PC-9 (cell line): ENCODE measurements around the gene SPSB2. TPM values are rescaled to one million over a fixed set of nuclear protein-coding genes. Genes with fewer than 3 reads are reported as not detected.

Experiments used
- BruUV-seq: library from RNA; stranded (reverse); fragments of 400-500 nt; replicated peaks from 2 replicates; lab custom pipeline; 2021; lab: Mats Ljungman, UMichigan
- CTCF ChIA-PET: fragments of 300-600 bp; sonication (Branson Sonifier 250); formaldehyde crosslinking; loops from one replicate; lab custom pipeline; 2022; ENCODE audit warnings: antibody characterized with exemption; lab: Charles Lee
- POLR2A ChIA-PET: fragments of 300-600 bp; sonication (Branson Sonifier 250); formaldehyde crosslinking; loops from one replicate; lab custom pipeline; 2022; ENCODE audit warnings: antibody characterized with exemption; ENCODE audit not compliant: unreplicated experiment; lab: Charles Lee
- DNase-seq, 2 experiments: peaks; one replicate each; pipeline versions ENCODE4 v3.0.0 to v3.0.0-alpha.2; 2015 to 2022; ENCODE audit warnings: mixed read lengths in 1 of 2
- H2AFZ ChIP-seq: fragments of 200-600 bp; sonication (generic); 2 replicates; pipeline ENCODE4 v1.8.1; 2017; ENCODE audit warnings: antibody characterized with exemption
- H3F3A ChIP-seq: fragments of 200-600 bp; sonication (generic); 2 replicates; pipeline ENCODE4 v1.8.1; 2017; ENCODE audit warnings: antibody characterized with exemption, mild to moderate bottlenecking, low read depth; ENCODE audit not compliant: insufficient read depth
- H3K27ac ChIP-seq: fragments of 200-600 bp; sonication (generic); 2 replicates; pipeline ENCODE4 v1.6.1; 2016; ENCODE audit warnings: mixed run types
- H3K27me3 ChIP-seq: fragments of 200-600 bp; sonication (generic); 2 replicates; pipeline ENCODE4 v1.6.1; 2016; ENCODE audit warnings: low read depth, mixed run types; ENCODE audit not compliant: insufficient read depth
- H3K36me3 ChIP-seq: fragments of 200-600 bp; sonication (generic); 2 replicates; pipeline ENCODE4 v1.6.1; 2016; ENCODE audit warnings: low read depth, mixed run types
- H3K4me1 ChIP-seq: fragments of 200-600 bp; sonication (generic); replicated peaks from 2 replicates; pipeline ENCODE4 v1.6.1; 2016; ENCODE audit warnings: mixed run types; ENCODE audit not compliant: insufficient read depth
- H3K4me2 ChIP-seq: fragments of 200-600 bp; sonication (generic); 2 replicates; pipeline ENCODE4 v1.6.1; 2017; ENCODE audit warnings: mixed run types
- H3K4me3 ChIP-seq: fragments of 200-600 bp; sonication (generic); 2 replicates; pipeline ENCODE4 v1.6.1; 2016; ENCODE audit warnings: mixed run types
- H3K79me2 ChIP-seq: fragments of 200-600 bp; sonication (generic); 2 replicates; pipeline ENCODE4 v1.6.1; 2017; ENCODE audit warnings: low read depth, mixed run types
- H3K9me2 ChIP-seq: fragments of 200-600 bp; sonication (generic); 2 replicates; pipeline ENCODE4 v1.8.1; 2017; ENCODE audit warnings: mild to moderate bottlenecking; ENCODE audit not compliant: insufficient read depth
- H3K9me3 ChIP-seq: fragments of 200-600 bp; sonication (generic); 2 replicates; pipeline ENCODE4 v1.8.1; 2016; ENCODE audit warnings: low read depth; ENCODE audit not compliant: insufficient read depth
- H4K20me1 ChIP-seq: fragments of 200-600 bp; sonication (generic); 2 replicates; pipeline ENCODE4 v1.8.1; 2017; ENCODE audit not compliant: insufficient read depth
- CTCF ChIP-seq: fragments of 200-600 bp; sonication (generic); conservative IDR thresholded peaks from 2 replicates; pipeline ENCODE4 v1.6.1; 2017; ENCODE audit warnings: mixed run types, antibody characterized with exemption, mild to moderate bottlenecking, moderate library complexity
- EZH2 ChIP-seq: fragments of 200-600 bp; sonication (generic); IDR thresholded peaks from 2 replicates; pipeline ENCODE4 v1.8.0; 2017; ENCODE audit warnings: antibody characterized with exemption, low read depth
- intact Hi-C: fragments of 100-400 bp; cut with micrococcal nuclease; formaldehyde crosslinking; loops from one replicate; pipeline ENCODE4 v1.10.0; 2022; ENCODE audit not compliant: unreplicated experiment
- total RNA-seq: library from RNA; stranded (reverse); gene quantifications from 2 replicates; pipeline ENCODE4 v1.2.3, GENCODE V29; 2021

SPSB2 gene
- total RNA-seq, 1 experiment from 2014 or later: 28.9 TPM

GRCh38 chr12:6863033-6863432, 10.1 kb downstream of the SPSB2 start:
- Histone ChIP-seq H3K9me3 (no peaks in the 10 kb centered on the region), H3K9me2 (no peaks in the 10 kb centered on the region), H3K4me3 (no peak overlapping the region), H3K27ac (no peak overlapping the region), H3K4me2 (no peak overlapping the region), H3K36me3 (peaks cover 20% of the 10 kb centered on the region; the same call in 1 of the 2 replicates), H3K27me3 (no peaks in the 10 kb centered on the region), H4K20me1 (peaks cover 1% of the 10 kb centered on the region), H3F3A (peaks cover 25% of the 10 kb centered on the region; the same call in 1 of the 2 replicates), H3K79me2 (peaks cover 7% of the 10 kb centered on the region), H2AFZ (no peak overlapping the region), H3K4me1 (peaks cover 5% of the 10 kb centered on the region; the same call in 1 of the 2 replicates)
- ChIA-PET POLR2A (no interaction called here), CTCF (no interaction called here)
- TF ChIP-seq EZH2: no peak
- no peak for TF ChIP-seq CTCF
- intact Hi-C loops: no loop called here
- DNase-seq: no peak
- no TSS peak for BruUV-seq

DNA sequence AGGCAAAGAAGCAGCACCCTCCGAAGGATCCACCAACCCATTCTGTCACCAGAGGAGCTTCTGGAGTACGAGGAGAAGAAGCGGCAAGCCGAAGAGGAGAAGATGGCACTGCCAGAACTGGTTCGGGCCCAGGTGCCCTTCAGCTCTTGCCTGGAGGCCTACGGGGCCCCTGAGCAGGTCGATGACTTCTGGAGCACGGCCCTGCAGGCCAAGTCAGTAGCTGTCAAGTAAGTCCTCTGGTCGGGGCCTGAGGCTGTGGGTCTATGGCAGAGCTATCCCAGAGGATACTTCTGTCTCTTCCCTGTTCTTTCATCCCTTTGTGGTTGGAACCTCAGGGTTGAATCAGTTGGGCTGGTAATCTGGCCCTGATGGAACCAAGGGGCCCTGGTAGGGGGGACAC, 11.7 kb downstream of the SPSB2 start:
- no peak overlapping the region for H3K27ac ChIP-seq
- no peak overlapping the region for H3K4me3 ChIP-seq
- no peak overlapping the region for H3K4me2 ChIP-seq
- H3K9me3 ChIP-seq: no peaks in the 10 kb centered on the region
- POLR2A ChIA-PET: no interaction called here
- DNase-seq: no peak
- CTCF ChIA-PET: interaction anchor here (0.6 kb wide), 1 partner anchor 33 kb away, joined by 9 read pairs; no protein-coding TSS in a partner anchor
- H3K36me3 ChIP-seq: peaks cover 31% of the 10 kb centered on the region
- no peaks in the 10 kb centered on the region for H4K20me1 ChIP-seq
- peaks cover 16% of the 10 kb centered on the region; the same call in 1 of the 2 replicates for H3F3A ChIP-seq
- BruUV-seq: no TSS peak
- no peaks in the 10 kb centered on the region for H3K4me1 ChIP-seq
- H3K79me2 ChIP-seq: no peaks in the 10 kb centered on the region
- no peaks in the 10 kb centered on the region for H3K27me3 ChIP-seq
- H3K9me2 ChIP-seq: no peaks in the 10 kb centered on the region
- intact Hi-C loops: no loop called here
- H2AFZ ChIP-seq: no peak overlapping the region
- TF ChIP-seq EZH2 (no peak), CTCF (no peak)

- Histone ChIP-seq H3K9me2 (no peaks in the 10 kb centered on the region), H3K4me1 (no peaks in the 10 kb centered on the region), H3K4me3 (no peak overlapping the region), H3F3A (peaks cover 15% of the 10 kb centered on the region; the same call in 1 of the 2 replicates), H4K20me1 (no peaks in the 10 kb centered on the region), H3K79me2 (no peaks in the 10 kb centered on the region), H2AFZ (no peak overlapping the region), H3K27me3 (no peaks in the 10 kb centered on the region), H3K9me3 (no peaks in the 10 kb centered on the region), H3K4me2 (no peak overlapping the region), H3K36me3 (peaks cover 33% of the 10 kb centered on the region), H3K27ac (no peak overlapping the region)
- no peak for DNase-seq
- BruUV-seq: no TSS peak
- ChIA-PET CTCF (no interaction called here), POLR2A (no interaction called here)
- intact Hi-C loops: no loop called here
- no peak for TF ChIP-seq CTCF
- no peak for TF ChIP-seq EZH2
These were observed 12.2 kb downstream of the SPSB2 start for GRCh38 chr12:6860942-6861341.
